Measurements from ENCODE around the gene GSTT2B. TPM values are rescaled to one million over a fixed set of nuclear protein-coding genes. Genes with fewer than 3 reads are reported as not detected.

Gene GSTT2B
- total RNA-seq, 3 donors from 2014 or later (not counting 1 experiment from before 2014, with no cell fraction given) = not detected

DNA sequence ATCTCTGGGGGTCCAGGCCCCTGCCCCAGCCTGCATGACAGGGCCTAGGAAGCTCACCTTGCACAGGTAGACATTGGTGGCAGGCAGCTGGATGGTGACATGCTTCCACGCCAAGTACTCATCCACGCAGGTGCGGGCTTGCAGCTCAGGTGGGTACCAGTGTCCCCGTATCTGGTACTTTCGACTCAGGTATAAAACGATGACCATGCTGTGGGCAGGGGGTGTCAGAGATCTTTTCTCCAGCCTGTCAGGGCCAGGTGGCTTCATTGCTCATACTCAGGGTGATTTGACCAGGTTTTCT, 45.9 kb upstream of the GSTT2B start:
- H3K27me3 ChIP-seq (ENCODE audit: control insufficient read depth, insufficient read depth, low read length) = peaks cover 3% of the 10 kb centered on the region
- peaks cover 10% of the 10 kb centered on the region for H3K4me1 ChIP-seq (ENCODE audit: control insufficient read depth, insufficient read depth, low read length)
- H3K9me3 ChIP-seq (ENCODE audit: control insufficient read depth, insufficient read depth, low read length) = no peaks in the 10 kb centered on the region
- Mint-ChIP-seq H3K27ac (no peak overlapping the region), H3K4me3 (no peak overlapping the region), H3K36me3 (no peaks in the 10 kb centered on the region), H3K4me1 (peaks cover 13 to 18% of the 10 kb centered on the region in 2 donors), H3K27me3 (ENCODE audit: low read depth in 2 of 2) (peaks cover 0 to 4% of the 10 kb centered on the region in 2 donors), H3K9me3 (no peaks in the 10 kb centered on the region)
- TF ChIP-seq, protein P1, sequence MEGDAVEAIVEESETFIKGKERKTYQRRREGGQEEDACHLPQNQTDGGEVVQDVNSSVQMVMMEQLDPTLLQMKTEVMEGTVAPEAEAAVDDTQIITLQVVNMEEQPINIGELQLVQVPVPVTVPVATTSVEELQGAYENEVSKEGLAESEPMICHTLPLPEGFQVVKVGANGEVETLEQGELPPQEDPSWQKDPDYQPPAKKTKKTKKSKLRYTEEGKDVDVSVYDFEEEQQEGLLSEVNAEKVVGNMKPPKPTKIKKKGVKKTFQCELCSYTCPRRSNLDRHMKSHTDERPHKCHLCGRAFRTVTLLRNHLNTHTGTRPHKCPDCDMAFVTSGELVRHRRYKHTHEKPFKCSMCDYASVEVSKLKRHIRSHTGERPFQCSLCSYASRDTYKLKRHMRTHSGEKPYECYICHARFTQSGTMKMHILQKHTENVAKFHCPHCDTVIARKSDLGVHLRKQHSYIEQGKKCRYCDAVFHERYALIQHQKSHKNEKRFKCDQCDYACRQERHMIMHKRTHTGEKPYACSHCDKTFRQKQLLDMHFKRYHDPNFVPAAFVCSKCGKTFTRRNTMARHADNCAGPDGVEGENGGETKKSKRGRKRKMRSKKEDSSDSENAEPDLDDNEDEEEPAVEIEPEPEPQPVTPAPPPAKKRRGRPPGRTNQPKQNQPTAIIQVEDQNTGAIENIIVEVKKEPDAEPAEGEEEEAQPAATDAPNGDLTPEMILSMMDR (IDR thresholded peaks at IDR 0.05) = no peak
- no peaks in the 10 kb centered on the region for H3K36me3 ChIP-seq (ENCODE audit: control insufficient read depth, insufficient read depth, low read length)
- no peak overlapping the region for H3K4me3 ChIP-seq (ENCODE audit: low read length)
- intact Hi-C loops (cut with micrococcal nuclease) = no loop called here
- ATAC-seq (no peak), DNase-seq (no peak)
- no peak overlapping the region for H3K27ac ChIP-seq (ENCODE audit: low read length)
- 89% methylated on average over 6 of the region's 6 CpGs for WGBS (ENCODE audit: insufficient coverage)

DNA sequence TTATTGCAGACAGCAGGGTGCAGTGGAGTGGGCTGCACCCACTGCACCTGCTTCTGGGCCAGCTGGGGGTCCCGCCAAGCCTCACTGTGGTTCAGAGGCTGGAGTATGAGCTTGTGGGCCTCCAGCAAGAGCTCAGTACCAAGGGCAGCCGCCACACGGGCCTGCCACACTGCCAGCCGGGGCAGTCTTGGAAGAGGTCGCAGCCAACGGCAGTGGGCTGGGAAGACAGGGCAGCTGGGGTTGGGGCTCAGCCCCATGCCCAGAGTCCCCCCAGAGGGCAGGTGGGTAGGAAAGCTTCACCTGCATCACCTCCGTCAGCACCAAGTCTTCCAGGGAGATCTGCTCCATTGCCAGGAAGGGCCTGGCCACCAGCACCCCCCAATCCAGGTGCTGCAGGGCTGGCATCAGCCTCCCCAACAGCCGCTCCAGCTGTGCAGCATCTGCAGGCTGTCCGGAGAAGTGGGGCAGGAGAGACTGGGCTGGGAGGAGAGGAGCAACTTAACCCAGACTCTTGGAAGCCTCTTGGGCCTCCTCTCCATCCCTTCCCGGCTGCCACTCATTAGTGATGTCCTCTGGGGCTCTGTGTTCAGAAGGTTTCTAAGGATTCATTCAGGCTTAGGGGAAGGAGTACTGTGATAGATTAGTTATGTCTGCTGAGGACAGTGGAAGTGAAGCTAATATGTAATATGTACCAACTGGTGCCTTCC, 45.4 kb upstream of the GSTT2B start:
- peaks cover 7 to 13% of the 10 kb centered on the region in 2 donors for H3K4me1 Mint-ChIP-seq
- Histone ChIP-seq H3K27me3 (ENCODE audit: control insufficient read depth, insufficient read depth, low read length) (peaks cover 3% of the 10 kb centered on the region), H3K27ac (ENCODE audit: low read length) (no peak overlapping the region), H3K4me3 (ENCODE audit: low read length) (no peak overlapping the region), H3K9me3 (ENCODE audit: control insufficient read depth, insufficient read depth, low read length) (no peaks in the 10 kb centered on the region), H3K4me1 (ENCODE audit: control insufficient read depth, insufficient read depth, low read length) (peaks cover 5% of the 10 kb centered on the region), H3K36me3 (ENCODE audit: control insufficient read depth, insufficient read depth, low read length) (no peaks in the 10 kb centered on the region)
- WGBS (ENCODE audit: insufficient coverage) = 83% methylated on average over 10 of the region's 10 CpGs
- intact Hi-C loops (cut with micrococcal nuclease) = no loop called here
- ATAC-seq (no peak), DNase-seq (no peak)
- peaks cover 0 to 4% of the 10 kb centered on the region in 2 donors for H3K27me3 Mint-ChIP-seq (ENCODE audit: low read depth in 2 of 2)
- H3K4me3 Mint-ChIP-seq = no peak overlapping the region
- TF ChIP-seq, protein P1 (IDR thresholded peaks at IDR 0.05) = no peak
- H3K27ac Mint-ChIP-seq = no peak overlapping the region
- H3K9me3 Mint-ChIP-seq = no peaks in the 10 kb centered on the region
- no peaks in the 10 kb centered on the region for H3K36me3 Mint-ChIP-seq

DNA sequence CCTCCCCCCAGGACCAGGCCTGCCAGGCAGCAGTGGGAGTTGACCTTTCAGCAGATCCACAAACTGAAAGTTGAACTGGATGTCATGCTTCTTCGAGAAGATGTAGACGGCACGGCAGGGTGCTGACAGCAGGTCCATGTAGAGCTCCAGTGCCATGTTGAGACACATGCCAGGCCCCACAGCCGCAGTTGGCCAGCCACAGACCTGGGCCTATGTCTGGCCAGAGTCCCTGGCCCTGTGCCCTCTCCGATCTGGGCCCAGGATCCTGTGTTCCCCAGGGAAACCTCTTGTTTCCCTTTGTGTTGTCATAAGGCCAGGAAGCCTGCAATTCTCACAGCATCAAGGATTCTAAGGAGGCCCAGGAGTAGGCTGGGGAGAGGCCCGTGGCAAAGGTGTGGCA, 44.2 kb upstream of the GSTT2B start, which contains the start of gene GSTT4:
Gene GSTT4, minus strand, starts transcription at position 253 of the 400 bp plus-strand sequence. Its CDS starts 97 bp downstream, at position 156.
- H3K27me3 ChIP-seq (ENCODE audit: control insufficient read depth, insufficient read depth, low read length) = peaks cover 3% of the 10 kb centered on the region
- no peak within 1 kb of the TSS for H3K27ac Mint-ChIP-seq
- H3K27ac ChIP-seq (ENCODE audit: low read length) = no peak within 1 kb of the TSS
- H3K4me1 Mint-ChIP-seq = peaks cover 0 to 2% of the 10 kb centered on the region in 2 donors
- H3K9me3 ChIP-seq (ENCODE audit: control insufficient read depth, insufficient read depth, low read length) = no peaks in the 10 kb centered on the region
- no peak for DNase-seq
- no peaks in the 10 kb centered on the region for H3K36me3 ChIP-seq (ENCODE audit: control insufficient read depth, insufficient read depth, low read length)
- peaks cover 0 to 4% of the 10 kb centered on the region in 2 donors for H3K27me3 Mint-ChIP-seq (ENCODE audit: low read depth in 2 of 2)
- no peak within 1 kb of the TSS for H3K4me3 ChIP-seq (ENCODE audit: low read length)
- no peak for ATAC-seq
- intact Hi-C loops (cut with micrococcal nuclease) = no loop called here
- H3K4me1 ChIP-seq (ENCODE audit: control insufficient read depth, insufficient read depth, low read length) = no peaks in the 10 kb centered on the region
- WGBS (ENCODE audit: insufficient coverage) = 85% methylated on average over 6 of the region's 6 CpGs
- no peaks in the 10 kb centered on the region for H3K36me3 Mint-ChIP-seq
- no peaks in the 10 kb centered on the region for H3K9me3 Mint-ChIP-seq
- TF ChIP-seq, protein P1 (IDR thresholded peaks at IDR 0.05) = no peak
- H3K4me3 Mint-ChIP-seq = no peak within 1 kb of the TSS

DNA sequence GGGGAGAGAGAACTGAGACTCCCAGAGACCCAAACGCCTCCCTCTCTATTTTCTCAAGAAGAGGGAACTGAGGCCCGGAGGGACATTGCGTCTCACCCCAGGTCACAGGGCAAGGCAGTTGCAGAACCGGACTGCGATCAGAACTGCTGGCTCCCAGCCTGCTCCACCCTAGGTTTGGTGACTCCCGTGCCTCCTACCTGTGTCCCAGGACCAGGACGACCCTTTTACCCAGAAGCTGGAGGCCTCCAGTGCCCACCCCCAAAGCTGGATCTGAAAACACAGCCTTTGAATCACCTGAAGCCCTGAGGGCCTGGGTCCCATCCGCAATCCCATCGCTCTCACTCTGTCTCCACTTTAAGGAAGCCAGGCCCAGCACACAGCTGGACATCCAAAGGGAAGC, 42.9 kb upstream of the GSTT2B start:
- intact Hi-C loops (cut with micrococcal nuclease) = no loop called here
- H3K27ac Mint-ChIP-seq = no peak overlapping the region
- H3K27ac ChIP-seq (ENCODE audit: low read length) = no peak overlapping the region
- no peaks in the 10 kb centered on the region for H3K9me3 Mint-ChIP-seq
- peaks cover 3% of the 10 kb centered on the region for H3K27me3 ChIP-seq (ENCODE audit: control insufficient read depth, insufficient read depth, low read length)
- no peaks in the 10 kb centered on the region for H3K36me3 Mint-ChIP-seq
- no peak overlapping the region for H3K4me3 Mint-ChIP-seq
- TF ChIP-seq, protein P1 (IDR thresholded peaks at IDR 0.05) = no peak
- no peak overlapping the region for H3K4me3 ChIP-seq (ENCODE audit: low read length)
- H3K4me1 ChIP-seq (ENCODE audit: control insufficient read depth, insufficient read depth, low read length) = no peaks in the 10 kb centered on the region
- no peak for ATAC-seq
- 87% methylated on average over 9 of the region's 9 CpGs for WGBS (ENCODE audit: insufficient coverage)
- DNase-seq = no peak
- no peaks in the 10 kb centered on the region for H3K4me1 Mint-ChIP-seq
- H3K9me3 ChIP-seq (ENCODE audit: control insufficient read depth, insufficient read depth, low read length) = no peaks in the 10 kb centered on the region
- H3K27me3 Mint-ChIP-seq (ENCODE audit: low read depth in 2 of 2) = peaks cover 0 to 7% of the 10 kb centered on the region in 2 donors
- H3K36me3 ChIP-seq (ENCODE audit: control insufficient read depth, insufficient read depth, low read length) = no peaks in the 10 kb centered on the region

Data from natural killer cell (primary cell).